HG02840 (cell line): ENCODE results near the gene CEP70.

Experiments
- ATAC-seq: cut with Tn5 transposase; IDR thresholded peaks from one replicate; pipeline ENCODE4 v1.9.1; 2021; ENCODE audit warnings: mild to moderate bottlenecking, moderate library complexity, moderate number of reproducible peaks; ENCODE audit not compliant: unreplicated experiment, low FRiP score

Gene CEP70

DNA sequence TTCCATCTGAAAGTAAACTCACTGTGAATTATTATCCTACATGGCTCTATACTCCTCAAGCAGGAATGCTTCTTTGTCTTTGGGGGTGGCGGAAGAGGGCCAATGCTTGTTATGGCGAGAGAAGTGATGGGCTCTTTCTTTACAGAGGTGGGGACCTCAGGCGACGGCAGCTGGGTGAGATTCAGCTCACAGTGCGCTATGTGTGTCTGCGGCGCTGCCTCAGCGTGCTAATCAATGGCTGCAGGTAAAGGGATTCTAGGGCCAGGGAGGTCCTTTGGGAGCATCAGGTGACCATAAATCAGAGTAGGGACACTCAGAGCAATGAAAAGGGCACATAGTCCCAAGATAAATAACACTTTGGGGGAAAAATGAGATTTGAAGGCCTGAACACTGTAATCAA, 120.7 kb downstream of the CEP70 start:
- no peak for ATAC-seq

DNA sequence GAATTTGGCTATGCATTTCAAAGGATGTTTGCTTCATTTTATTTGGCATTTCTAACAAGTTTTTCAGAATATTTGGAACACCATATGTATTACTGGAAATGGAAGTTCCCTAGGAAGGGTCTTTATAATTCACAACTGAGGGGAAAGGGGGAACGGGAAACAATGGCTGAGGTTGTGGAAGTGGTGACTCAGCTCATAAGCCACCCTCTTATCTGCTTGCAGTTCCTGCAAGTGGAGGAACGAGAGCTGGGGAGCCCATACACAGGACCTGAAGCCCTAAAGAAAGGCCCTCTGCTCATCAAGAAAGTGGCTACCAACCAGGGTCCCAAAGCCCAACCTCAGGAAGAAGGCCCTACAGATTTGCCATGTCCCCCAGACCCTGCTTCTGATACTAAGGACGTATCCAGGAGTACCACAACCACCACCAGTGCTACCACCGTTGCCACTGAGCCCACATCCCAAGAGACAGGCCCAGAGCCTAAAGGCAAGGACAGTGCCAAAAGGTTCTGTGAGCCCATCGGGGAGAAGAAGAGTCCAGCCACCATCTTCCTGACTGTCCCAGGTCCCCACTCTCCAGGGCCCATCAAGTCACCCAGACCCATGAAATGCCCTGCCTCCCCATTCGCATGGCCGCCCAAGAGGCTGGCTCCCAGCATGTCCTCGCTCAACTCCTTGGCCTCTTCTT, 121.8 kb downstream of the CEP70 start:
- ATAC-seq = no peak

DNA sequence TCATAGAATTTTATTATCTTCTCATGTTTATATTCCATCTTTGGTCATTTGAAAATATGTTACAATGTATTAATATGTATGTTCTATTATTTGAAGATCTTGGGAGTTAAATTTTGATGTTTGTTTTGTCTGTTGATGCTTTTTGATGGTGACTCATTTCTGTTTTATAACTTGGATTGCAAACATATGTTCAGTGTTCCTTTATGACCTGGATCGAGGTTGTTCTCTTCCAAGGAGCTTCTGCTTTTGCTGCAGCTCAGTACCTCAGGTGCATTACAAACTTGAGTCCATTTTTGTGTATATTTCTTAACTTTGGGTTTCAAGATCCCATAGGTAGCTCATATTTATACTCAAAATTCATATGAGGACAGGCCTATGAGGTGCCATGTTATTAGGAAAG, 122.6 kb downstream of the CEP70 start:
- ATAC-seq = no peak

DNA sequence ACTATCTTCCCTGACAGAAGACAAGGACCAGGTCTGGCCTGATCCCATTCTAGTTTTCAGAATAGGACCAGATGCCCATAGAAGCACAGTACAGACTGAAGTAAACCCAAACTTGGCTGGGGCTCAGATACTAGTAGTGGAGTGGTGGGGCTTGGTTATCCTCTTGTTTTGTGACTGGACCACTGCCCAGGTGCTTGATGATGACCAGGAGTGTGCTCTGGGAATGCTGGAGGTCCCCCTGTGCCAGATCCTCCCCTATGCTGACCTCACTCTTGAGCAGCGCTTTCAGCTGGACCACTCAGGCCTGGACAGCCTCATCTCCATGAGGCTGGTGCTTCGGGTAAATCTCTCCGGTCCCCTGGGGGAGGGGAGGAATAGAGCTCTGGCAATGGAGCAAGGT, 123.4 kb downstream of the CEP70 start:
- no peak for ATAC-seq

DNA sequence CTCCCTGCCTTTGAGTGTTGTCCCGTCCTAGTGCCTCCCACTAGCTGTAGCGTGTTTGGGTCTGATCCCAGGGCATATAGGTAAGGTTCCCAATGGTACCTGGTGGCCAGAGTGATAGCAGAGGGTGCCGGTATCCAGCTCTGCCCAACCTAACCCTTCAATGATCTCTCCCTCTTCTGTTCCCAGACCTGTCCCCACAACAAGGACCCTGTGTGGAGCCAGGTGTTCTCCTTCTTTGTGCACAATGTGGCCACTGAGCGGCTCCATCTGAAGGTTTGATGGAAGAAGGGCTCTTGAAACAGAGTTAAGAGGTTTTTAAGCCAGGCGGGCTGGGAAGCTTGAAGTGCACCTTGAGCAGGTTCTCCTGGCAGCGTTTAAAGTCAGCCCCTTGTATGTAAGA, 124.2 kb downstream of the CEP70 start:
- ATAC-seq = no peak

DNA sequence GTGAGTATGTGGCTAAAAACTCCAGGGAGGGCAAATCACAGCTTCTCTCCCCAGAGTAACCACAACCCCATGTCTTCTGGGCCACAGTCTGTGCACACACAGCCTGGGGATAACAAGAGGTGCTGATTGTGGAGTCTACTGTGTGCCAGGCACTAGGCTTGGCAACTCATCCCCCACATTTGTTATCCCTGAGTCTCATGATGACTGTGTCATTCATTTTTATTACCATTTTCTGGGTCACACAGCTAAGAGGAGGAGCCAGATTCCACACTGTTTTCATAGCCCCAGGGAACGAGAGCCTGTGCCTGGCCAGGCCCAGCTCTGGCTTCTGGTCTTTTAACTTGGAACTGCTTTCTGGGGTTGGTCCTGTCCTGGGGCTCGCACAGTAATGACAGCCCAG, 125.2 kb downstream of the CEP70 start:
- ATAC-seq = no peak

DNA sequence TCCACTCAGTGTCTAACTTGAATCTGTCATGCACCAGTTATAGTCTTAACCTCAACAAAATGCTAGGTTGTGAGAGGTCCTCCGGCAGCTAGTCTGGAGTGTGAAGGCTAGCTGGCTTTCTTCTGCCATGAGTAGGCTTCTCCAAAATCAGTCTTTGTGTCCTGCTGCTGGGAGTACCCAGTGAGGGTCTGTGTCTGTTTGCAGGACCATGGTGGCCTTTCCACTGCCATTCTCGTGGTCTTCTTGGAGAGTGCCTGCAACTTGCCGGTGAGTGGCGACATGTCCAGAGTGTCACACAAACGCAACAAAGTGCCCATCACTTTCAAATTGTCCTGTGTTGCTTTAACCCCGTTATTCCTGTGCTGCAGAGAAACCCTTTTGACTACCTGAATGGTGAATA, 125.6 kb downstream of the CEP70 start:
- no peak for ATAC-seq

DNA sequence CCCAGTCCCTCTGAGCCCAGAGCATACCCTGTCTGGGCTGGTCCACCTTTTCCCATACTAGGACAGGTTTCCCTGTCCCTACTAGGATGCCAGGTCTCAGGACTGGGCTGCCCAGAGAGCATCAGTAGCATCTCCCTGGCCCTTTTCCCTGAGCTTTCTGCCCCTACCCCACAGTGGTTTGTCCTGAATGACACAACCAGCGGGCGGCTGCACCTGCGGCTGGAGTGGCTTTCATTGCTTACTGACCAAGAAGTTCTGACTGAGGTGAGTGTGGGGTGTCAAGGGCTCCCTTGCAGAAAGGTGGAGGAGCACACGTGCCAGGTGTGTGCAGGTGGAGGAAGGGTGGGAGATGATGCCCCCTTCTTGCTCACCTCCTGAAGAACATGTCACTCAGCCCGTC, 126.1 kb downstream of the CEP70 start:
- ATAC-seq = no peak

DNA sequence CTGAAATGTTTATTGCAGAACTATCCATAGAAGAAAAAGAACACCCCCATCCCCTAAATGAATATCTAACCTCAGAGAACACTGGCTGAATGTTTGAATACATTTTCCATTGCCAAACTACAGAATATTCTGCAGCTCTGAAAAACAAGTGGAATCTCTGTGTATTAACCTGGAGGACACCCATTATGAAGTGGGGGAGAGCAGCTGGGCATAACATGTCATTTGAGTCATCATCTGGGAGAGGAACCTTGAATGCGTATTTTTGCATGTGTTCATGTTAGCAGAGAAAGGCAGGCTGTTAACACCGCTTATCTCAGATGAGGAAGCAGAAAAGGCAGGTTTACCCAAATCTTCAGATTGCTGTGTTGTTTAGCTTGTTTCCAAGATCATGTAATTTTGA, 128.1 kb downstream of the CEP70 start:
- ATAC-seq = no peak

DNA sequence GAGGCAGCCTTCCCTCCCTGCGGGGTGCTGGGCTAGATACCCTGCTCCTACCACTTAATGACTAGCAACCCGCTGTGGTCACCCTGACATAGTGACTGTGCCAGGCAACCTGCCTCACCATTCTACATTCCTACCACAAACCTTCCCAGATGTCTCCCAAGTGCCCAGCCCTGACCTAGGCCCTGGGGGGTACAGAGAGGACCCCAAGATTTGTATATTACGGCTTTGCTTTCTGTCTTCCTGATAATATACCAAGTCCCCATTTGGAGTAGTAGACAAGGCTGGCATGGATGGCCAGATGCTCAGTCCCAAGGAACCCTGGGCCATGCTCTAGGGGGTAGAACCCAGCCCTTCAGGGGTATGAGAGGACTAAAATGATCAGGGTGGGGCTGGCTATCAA, 128.6 kb downstream of the CEP70 start:
- ATAC-seq = no peak

DNA sequence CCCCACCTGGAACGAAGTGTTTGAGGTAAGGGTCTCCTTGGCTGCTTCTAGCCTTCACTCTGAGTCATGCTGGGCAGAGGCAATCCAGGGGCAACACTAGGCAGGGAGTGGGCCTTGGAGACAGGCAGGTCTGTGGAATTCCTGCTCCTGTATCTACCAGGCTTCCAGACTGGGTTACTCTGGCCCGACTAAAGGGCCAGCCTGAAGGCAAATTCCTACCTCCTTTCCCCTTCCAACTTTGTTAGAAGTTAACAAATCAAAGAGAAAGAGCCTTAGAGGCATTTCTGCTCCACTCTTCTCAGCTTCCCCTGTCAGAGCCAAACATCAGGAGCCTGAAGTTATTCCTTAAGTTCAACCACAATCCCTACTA, 129.6 kb downstream of the CEP70 start:
- no peak for ATAC-seq

DNA sequence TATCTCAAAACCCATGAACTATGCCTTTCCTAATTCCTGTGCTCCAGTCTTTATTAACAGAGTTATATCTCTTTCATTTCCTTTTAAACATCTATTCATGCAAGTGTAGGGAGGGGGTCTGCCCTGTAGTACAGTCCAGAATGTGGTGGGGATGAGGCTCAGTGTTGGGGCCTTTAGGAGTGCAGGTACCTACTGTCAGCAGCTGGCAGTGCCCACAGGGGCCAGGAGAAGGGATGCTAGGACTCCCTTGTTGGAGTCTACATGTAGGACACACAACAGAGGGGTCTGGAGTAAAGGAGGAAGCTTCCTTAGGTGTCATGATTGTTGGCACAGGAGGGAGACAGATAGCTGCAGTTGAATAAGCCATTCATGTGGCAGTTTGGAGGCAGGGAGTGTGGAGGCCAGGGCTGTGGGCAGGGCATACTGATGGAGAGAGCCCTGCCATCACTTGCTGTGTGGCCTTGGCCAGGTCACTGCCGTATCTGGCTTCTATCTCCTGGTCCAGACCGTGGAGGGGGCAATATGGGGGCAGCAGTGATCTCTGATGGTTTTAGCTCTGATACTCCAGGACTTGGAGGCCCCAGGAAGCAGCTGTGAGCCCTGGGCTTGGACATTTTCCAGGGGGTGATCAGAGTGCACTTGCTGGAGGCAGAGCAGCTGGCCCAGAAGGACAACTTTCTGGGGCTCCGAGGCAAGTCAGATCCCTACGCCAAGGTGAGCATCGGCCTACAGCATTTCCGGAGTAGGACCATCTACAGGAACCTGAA, 130.2 kb downstream of the CEP70 start:
- no peak for ATAC-seq

DNA sequence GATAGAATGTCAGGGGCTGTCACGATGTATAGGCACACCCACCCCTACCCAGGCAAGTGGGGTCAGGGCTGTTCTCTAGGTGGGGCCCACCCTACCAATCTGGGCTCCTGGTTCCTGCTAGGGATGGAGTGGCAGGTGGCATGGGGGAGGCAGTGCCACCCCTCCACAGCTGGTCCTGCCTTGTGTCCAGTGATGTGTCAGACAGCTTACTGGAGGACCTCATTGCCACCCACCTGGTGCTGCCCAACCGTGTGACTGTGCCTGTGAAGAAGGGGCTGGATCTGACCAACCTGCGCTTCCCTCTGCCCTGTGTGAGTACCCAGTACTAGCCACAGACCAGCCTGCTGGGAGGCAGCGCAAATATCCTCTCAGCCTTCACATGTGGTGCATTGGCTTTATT, 132.2 kb downstream of the CEP70 start:
- no peak for ATAC-seq

DNA sequence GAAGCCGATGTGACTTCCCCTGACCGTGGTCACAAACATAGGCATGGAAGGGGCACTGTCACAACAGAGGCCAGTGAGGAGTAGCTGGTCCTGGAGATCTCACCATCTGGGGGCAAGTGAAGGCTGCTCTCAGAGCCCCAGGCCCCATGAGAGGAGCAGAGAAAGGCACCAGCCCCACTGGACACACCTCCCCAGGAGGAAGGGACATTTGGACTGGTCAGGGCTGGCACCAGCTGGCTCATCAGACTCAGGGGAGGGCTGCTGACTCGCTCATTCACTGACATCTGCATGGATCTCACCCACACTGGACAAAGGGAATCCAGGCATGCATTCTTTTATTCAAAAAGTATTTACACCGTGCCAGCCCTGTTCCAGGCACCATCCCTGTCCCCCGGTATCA, 132.8 kb downstream of the CEP70 start:
- ATAC-seq = no peak

DNA sequence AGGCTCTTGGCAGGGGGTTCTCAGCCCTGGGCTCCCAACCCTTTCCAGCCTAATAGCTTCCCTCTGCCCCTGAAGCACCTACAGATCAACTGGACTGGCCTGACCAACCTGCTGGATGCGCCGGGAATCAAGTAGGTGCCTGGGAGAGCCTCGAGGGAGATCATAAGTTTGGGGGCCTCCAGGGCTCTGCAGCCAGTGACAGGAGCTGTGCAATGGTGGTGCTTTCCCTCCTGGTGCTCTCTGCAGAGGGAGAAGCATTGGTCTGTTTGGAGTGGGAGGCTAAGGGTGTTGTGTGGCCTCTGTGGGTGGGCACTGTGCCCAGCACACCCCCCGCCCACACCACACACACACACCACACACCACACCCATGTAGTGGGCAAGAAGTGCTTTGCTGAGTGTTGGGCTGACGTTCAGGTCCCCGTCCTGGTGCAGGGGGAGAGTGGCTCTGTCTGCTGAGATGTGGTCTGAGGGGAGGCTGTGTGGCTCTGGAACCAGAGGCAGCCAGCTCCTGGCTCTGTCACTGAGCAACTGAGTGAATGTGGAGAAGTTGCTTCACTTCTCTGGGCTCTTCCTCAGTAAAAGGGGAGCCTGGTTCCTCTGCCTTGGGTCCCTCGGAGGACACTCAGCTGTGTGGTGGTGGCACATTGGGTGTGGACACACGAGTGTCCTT, 133.4 kb downstream of the CEP70 start:
- ATAC-seq = no peak

DNA sequence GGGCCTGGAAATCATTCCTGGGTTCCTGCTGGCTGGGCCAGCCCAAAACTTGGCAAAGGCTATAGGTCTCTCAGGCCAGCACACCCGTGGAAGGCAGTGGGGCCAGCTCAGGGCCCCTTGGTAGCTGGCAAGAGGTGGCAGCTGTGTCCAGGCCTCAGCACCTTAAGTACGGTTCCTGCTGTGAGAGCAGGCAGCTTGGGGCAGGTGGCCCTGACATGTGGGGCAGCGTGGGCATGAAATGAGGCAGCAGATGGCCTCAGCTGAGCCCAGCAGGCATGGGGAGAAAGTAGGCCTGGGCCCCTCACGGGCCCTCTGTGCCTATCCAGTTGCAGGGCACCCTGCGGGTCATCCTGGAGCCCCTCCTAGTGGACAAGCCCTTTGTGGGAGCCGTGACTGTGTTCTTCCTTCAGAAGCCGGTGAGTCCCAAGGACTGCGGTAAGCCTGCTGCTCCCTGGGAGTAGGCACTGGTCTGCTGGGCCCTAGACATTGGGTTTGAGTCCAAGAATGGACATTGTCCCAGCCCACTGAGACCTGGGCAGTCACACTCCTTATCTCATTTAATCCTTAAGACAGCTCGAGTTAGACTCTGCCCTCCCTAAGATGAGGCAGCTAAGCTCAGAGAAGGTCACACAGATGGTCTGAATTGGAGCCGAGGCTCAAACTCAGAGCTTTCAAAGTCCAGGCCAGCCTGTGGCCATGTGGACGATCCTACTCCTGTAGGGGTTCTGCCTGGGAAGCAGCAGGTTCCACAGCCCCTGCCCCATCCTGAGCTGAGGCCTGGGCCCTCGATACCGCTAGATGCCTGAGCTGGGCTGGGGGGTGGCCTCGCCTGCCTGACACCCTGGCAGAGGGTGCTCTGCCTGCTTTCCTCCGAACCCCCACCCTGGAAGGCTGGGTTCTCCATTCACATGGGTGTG, 134.2 kb downstream of the CEP70 start:
- no peak for ATAC-seq

DNA sequence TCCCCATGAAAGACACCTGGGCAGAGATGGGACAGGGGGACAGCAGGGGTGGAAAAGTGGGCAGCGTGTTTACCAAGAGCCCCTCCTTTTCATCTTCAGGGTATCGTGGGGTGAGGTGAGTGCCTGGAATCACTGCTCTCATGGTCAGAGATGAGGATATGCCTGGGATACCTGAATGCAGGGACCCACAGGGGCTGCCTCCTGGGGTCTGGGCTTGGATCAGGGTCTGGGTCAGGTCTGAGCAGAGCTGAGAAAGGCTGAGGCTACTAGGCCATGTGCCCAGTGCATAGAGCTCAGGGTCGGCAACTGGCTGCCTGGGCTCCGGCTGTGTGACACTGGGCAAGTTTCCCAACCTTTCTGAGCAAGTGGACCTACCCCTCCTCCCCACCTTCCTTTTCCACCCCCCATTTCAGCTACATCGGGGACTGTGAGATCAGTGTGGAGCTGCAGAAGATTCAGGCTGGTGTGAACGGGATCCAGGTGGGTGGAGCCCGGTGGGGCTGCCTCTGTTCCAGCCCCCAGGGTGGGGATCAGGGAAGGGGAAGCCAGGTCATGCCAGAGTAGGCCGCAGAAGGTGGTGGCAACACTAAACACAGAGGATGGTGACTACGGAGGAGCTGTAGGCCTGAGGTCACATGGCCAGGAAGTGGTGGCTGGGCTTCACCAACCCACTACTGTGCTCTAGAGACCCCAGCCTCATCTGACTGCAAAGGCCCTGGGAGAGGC, 135.1 kb downstream of the CEP70 start:
- ATAC-seq = no peak

DNA sequence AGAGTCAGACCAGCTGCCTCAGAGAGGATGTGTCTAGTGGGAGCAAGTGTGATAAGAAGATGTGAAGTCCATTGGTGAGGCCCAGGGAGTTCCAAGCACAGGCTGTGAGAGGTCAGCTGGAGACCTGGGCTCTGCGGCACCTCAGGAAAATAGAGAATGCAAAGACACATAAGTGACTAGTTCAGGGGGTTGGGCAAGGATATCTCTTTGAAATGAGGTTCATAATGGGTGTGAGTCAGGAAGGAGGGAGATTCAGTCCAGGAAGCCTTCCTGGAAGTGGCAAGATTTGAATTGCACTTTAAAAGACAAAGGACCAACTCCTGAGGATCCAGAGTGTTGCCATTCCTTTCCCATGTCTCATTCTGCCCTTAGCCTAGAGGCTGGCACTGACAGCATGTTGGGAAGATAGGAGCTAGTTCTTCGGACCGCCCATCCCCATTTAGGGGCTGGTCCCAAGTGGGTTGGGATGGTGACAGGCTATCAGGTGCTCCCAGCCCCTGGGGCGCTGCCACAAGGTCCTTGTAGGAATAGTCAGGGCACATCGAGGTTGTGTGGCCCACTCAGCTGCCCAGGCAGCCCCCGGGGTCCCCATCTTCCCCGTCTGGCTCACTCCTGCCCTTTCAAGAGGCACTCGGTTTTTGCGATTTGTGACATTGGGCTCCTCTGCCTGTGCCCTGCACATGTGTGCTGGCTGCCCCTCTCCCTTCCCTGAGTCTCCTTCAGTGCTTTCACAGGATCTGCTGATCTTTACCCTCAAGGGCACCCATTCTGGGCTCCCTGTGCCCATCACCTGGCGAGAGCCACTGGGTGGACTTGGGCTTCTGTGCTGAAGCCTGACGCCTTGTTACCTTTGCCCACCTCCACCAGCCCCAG, 136.0 kb downstream of the CEP70 start:
- no peak for ATAC-seq
